H1 (cell line): ENCODE data around the gene LDLR. TPM values are rescaled to one million over a fixed set of nuclear protein-coding genes. Genes with fewer than 3 reads are reported as not detected.

Experiments
- CTCF ChIA-PET: fragments of 300-600 bp; sonication (Branson Sonifier 250); formaldehyde crosslinking; loops from one replicate; lab custom pipeline; 2021; ENCODE audit not compliant: partially characterized antibody; lab: Charles Lee
- POLR2A ChIA-PET: fragments of 300-600 bp; sonication (Branson Sonifier 250); formaldehyde crosslinking; loops from one replicate; lab custom pipeline; 2021; ENCODE audit warnings: inconsistent platforms; ENCODE audit not compliant: partially characterized antibody; lab: Charles Lee
- DNase-seq, 2 experiments: peaks; one replicate each; pipeline versions ENCODE4 v3.0.0 to v3.0.0-alpha.2; 2010 to 2022; ENCODE audit warnings: low spot score in 2 of 2, low read depth in 1 of 2, mixed read lengths in 1 of 2
- FAIRE-seq: peaks from 2 replicates; lab custom pipeline; 2011; peaks lifted over from hg19 to GRCh38; lab: Jason Lieb, UNC
- H2AFZ ChIP-seq: 2 replicates; pipeline ENCODE4 v1.8.1; 2012; ENCODE audit warnings: low read length, inconsistent platforms
- H2AK5ac ChIP-seq: 2 replicates; pipeline ENCODE4 v1.6.1; 2013; ENCODE audit warnings: low read depth, low read length
- H2BK120ac ChIP-seq: replicated peaks from 2 replicates; pipeline ENCODE3; 2013; ENCODE audit warnings: low read depth, low read length, inconsistent platforms
- H2BK12ac ChIP-seq: 2 replicates; pipeline ENCODE4 v1.6.1; 2013; ENCODE audit warnings: low read depth, low read length
- H2BK15ac ChIP-seq: 2 replicates; pipeline ENCODE4 v1.6.1; 2013; ENCODE audit warnings: low read length
- H2BK20ac ChIP-seq: 2 replicates; pipeline ENCODE4 v1.6.1; 2013; ENCODE audit warnings: low read length
- H2BK5ac ChIP-seq: 2 replicates; pipeline ENCODE4 v1.6.1; 2013; ENCODE audit warnings: low read depth, low read length
- H3K14ac ChIP-seq: 2 replicates; pipeline ENCODE4 v1.6.1; 2013; ENCODE audit warnings: inconsistent platforms; ENCODE audit not compliant: insufficient read length
- H3K18ac ChIP-seq: 2 replicates; pipeline ENCODE4 v1.6.1; 2013; ENCODE audit warnings: low read length; ENCODE audit errors: extremely low read depth
- H3K23ac ChIP-seq: 2 replicates; pipeline ENCODE4 v1.6.1; 2013; ENCODE audit warnings: inconsistent platforms; ENCODE audit not compliant: insufficient read length
- H3K23me2 ChIP-seq: 2 replicates; pipeline ENCODE4 v1.6.1; 2013; ENCODE audit warnings: low read depth, low read length
- H3K27ac ChIP-seq: 2 replicates; pipeline ENCODE4 v1.6.1; 2011; ENCODE audit warnings: low read depth, low read length, inconsistent platforms
- H3K27me3 ChIP-seq, 4 experiments: replicated peaks in 1 of 4; 1 replicate in 1 of 4; 2 replicates in 3 of 4; pipeline versions ENCODE4 v1.6.1 to v1.8.1; 2011 to 2013; ENCODE audit warnings: low read length in 3 of 4, mild to moderate bottlenecking in 3 of 4, inconsistent platforms in 2 of 4, mixed read lengths in 2 of 4, moderate library complexity in 1 of 4; ENCODE audit not compliant: control insufficient read depth in 3 of 4, insufficient read depth in 3 of 4; ENCODE audit errors: extremely low read depth in 1 of 4
- H3K36me3 ChIP-seq, 4 experiments: 2 replicates each; pipeline versions ENCODE4 v1.6.1 to v1.8.1; 2011 to 2013; ENCODE audit warnings: mild to moderate bottlenecking in 4 of 4, low read length in 3 of 4, moderate library complexity in 2 of 4, control low read depth in 1 of 4, inconsistent platforms in 1 of 4; ENCODE audit not compliant: insufficient read depth in 4 of 4, control insufficient read depth in 2 of 4
- H3K4ac ChIP-seq: replicated peaks from 2 replicates; pipeline ENCODE3; 2013; ENCODE audit warnings: low read length, low read depth, mixed read lengths, inconsistent platforms; ENCODE audit not compliant: insufficient read length
- H3K4me1 ChIP-seq, 4 experiments: replicated peaks in 1 of 4; 1 replicate in 1 of 4; 2 replicates in 3 of 4; pipeline versions ENCODE4 v1.6.1 to v1.8.1; 2011 to 2013; ENCODE audit warnings: low read length in 3 of 4, inconsistent platforms in 2 of 4, mixed read lengths in 1 of 4; ENCODE audit not compliant: insufficient read depth in 4 of 4, control insufficient read depth in 3 of 4
- H3K4me2 ChIP-seq, 2 experiments: 2 replicates each; pipeline versions ENCODE4 v1.6.1 to v1.8.1; 2011 to 2013; ENCODE audit warnings: low read depth in 2 of 2, low read length in 2 of 2, control low read depth in 1 of 2, inconsistent platforms in 1 of 2, mild to moderate bottlenecking in 1 of 2; ENCODE audit not compliant: insufficient read depth in 1 of 2
- H3K4me3 ChIP-seq, 4 experiments: fragments of 200-600, 300-600 bp in 1 of 4; sonication (generic), shearing (Covaris generic), sonication (Bioruptor Twin) in 1 of 4; 2 replicates each; pipeline versions ENCODE4 v1.5.1 to v1.8.1; 2011 to 2016; ENCODE audit warnings: low read length in 4 of 4, low read depth in 3 of 4, control low read depth in 2 of 4, inconsistent platforms in 2 of 4, mild to moderate bottlenecking in 2 of 4, mixed read lengths in 1 of 4, moderate library complexity in 1 of 4; ENCODE audit not compliant: insufficient read depth in 2 of 4; ENCODE audit errors: extremely low read depth in 1 of 4
- H3K56ac ChIP-seq: replicated peaks from 2 replicates; pipeline ENCODE3; 2013; ENCODE audit warnings: low read depth, mild to moderate bottlenecking, mixed read lengths, low read length, inconsistent platforms; ENCODE audit not compliant: insufficient read length
- H3K79me1 ChIP-seq: 2 replicates; pipeline ENCODE4 v1.6.1; 2013; ENCODE audit warnings: low read depth, low read length, control low read depth
- H3K79me2 ChIP-seq, 2 experiments: 2 replicates each; pipeline versions ENCODE4 v1.6.1 to v1.8.1; 2012 to 2013; ENCODE audit warnings: low read length in 2 of 2, mild to moderate bottlenecking in 2 of 2, inconsistent platforms in 1 of 2; ENCODE audit not compliant: insufficient read depth in 2 of 2, control insufficient read depth in 1 of 2
- H3K9ac ChIP-seq, 4 experiments: replicated peaks in 1 of 4; 1 replicate in 1 of 4; 2 replicates in 3 of 4; pipeline versions ENCODE4 v1.6.1 to v1.8.1; 2011 to 2013; ENCODE audit warnings: low read depth in 3 of 4, low read length in 3 of 4, control low read depth in 2 of 4, mild to moderate bottlenecking in 2 of 4, moderate library complexity in 2 of 4, inconsistent platforms in 1 of 4; ENCODE audit errors: extremely low read depth in 1 of 4
- H3K9me3 ChIP-seq, 2 experiments: 2 replicates each; pipeline versions ENCODE4 v1.6.1 to v1.8.1; 2012 to 2013; ENCODE audit warnings: mild to moderate bottlenecking in 2 of 2, moderate library complexity in 2 of 2, control low read depth in 1 of 2, inconsistent platforms in 1 of 2, low read depth in 1 of 2, low read length in 1 of 2, mixed read lengths in 1 of 2; ENCODE audit not compliant: insufficient read depth in 2 of 2
- H4K20me1 ChIP-seq, 2 experiments: replicated peaks in 1 of 2; 2 replicates each; pipeline versions ENCODE3 to v1.8.1; 2011 to 2013; ENCODE audit warnings: inconsistent platforms in 2 of 2, low read length in 2 of 2, mild to moderate bottlenecking in 1 of 2; ENCODE audit not compliant: insufficient read depth in 2 of 2, control insufficient read depth in 1 of 2
- H4K5ac ChIP-seq: 2 replicates; pipeline ENCODE4 v1.6.1; 2013; ENCODE audit warnings: low read length, low read depth, mixed read lengths, inconsistent platforms; ENCODE audit not compliant: insufficient read length
- H4K8ac ChIP-seq: 2 replicates; pipeline ENCODE4 v1.8.0; 2013; ENCODE audit warnings: mild to moderate bottlenecking, moderate library complexity, low read length, inconsistent platforms; ENCODE audit not compliant: insufficient read depth; ENCODE audit errors: extremely low read depth
- H4K91ac ChIP-seq: replicated peaks from 2 replicates; pipeline ENCODE3; 2013; ENCODE audit warnings: low read length, mixed read lengths, inconsistent platforms; ENCODE audit not compliant: insufficient read length
- WGBS, 2 experiments: shearing (Covaris generic) in 1 of 2; methylation state at CpG; one replicate each; pipeline versions ENCODE4 v1.1.6 to v1.1.7; 2013 to 2015; ENCODE audit warnings: low lambda C conversion rate in 2 of 2, mixed read lengths in 2 of 2, inconsistent platforms in 1 of 2, low coverage in 1 of 2, missing lambda C conversion rate in 1 of 2; ENCODE audit not compliant: insufficient replicate concordance in 2 of 2, insufficient coverage in 1 of 2, insufficient read length in 1 of 2; ENCODE audit errors: extremely low coverage in 1 of 2, missing lambda C conversion rate in 1 of 2; 5-methylcytosine and 5-hydroxymethylcytosine counted together
- polyA plus RNA-seq, 7 experiments: library from polyadenylated mRNA; depleted of rRNA in 3 of 7; stranded (reverse) in 5 of 7; unstranded in 2 of 7; fragments of >200 nt in 5 of 7; fragments of 200-250 nt in 2 of 7; gene quantifications; 1 replicate in 5 of 7; 2 replicates in 1 of 7; 4 replicates in 1 of 7; pipeline versions ENCODE4 v1.2.1 to v1.2.3, GENCODE V29; 2011 to 2013; ENCODE audit warnings: missing spikeins in 2 of 7, mixed read lengths in 2 of 7
- total RNA-seq: library from RNA; stranded (reverse); fragmentation: NEBNext Ultra II Directional; extraction: Animal tissue kit (Norgen Biotek cat#: 25700); gene quantifications from 2 replicates; pipeline ENCODE4 v1.2.1, GENCODE V29; 2021

LDLR gene
- total and polyA plus RNA-seq, 2 of the 8 experiments (the other 6 are each of a cell fraction or from before 2014, with no cell fraction given): 70.1 to 118 TPM

DNA sequence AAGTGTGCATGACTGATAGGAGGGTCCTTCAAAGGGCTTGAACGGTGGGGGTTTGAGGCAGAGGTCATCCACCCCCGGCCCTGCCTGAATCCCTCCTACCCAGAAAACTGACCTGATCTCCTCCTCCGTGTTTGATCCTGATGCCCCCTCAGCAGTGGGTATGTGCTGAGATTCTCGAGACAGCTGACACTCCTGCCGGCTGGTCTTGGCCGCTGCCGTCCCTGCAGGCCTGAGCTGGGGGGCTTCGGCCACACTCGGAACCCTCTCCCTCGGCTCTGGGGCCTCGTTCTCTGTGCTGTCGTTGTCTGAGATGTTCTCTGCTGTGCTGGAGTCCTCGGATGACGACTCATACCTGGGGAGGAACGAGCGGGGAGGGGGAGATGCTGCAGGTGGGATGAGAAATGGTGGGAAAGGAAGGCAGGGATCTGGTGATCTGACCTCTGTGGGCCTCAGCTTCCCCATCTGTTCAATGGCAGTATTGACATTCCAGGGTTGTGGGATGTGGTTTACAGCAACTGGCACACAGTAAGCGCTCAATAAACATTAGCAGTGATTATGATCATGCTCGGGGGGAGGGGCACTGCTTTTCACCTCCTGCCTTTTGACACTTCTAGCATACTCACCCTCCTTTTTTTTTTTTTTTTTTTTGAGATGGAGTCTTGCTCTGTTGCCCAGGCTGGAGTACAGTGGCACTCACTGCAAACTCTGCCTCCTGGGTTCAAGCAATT, 87.4 kb downstream of the LDLR start:
- H3K4me2 ChIP-seq: no peak overlapping the region
- no peaks in the 10 kb centered on the region for H4K20me1 ChIP-seq
- POLR2A ChIA-PET: interaction anchor here (0.7 to 1.2 kb wide), 2 partner anchors 9 to 12 kb away, joined by 3 to 6 read pairs; no protein-coding TSS in a partner anchor
- H3K9me3 ChIP-seq: no peaks in the 10 kb centered on the region
- 93% methylated on average over 16 of the region's 18 CpGs; no CpG with 5 or more reads in 1 of the 2 experiments for WGBS, 2 experiments
- H3K4ac ChIP-seq: no peak overlapping the region
- no peak overlapping the region for H2BK5ac ChIP-seq
- H3K23me2 ChIP-seq: no peaks in the 10 kb centered on the region
- no peak overlapping the region for H3K56ac ChIP-seq
- H3K9ac ChIP-seq: no peak overlapping the region
- H2BK15ac ChIP-seq: no peak overlapping the region
- no peak overlapping the region for H2AFZ ChIP-seq
- no peak overlapping the region for H3K14ac ChIP-seq
- FAIRE-seq (no peak), DNase-seq (no peak)
- H2BK20ac ChIP-seq: no peak overlapping the region
- no peak overlapping the region for H4K5ac ChIP-seq
- CTCF ChIA-PET: interaction anchor here (1.5 kb wide), 1 partner anchor 67 kb away, joined by 4 read pairs; no protein-coding TSS in a partner anchor
- no peak overlapping the region for H4K91ac ChIP-seq
- no peak overlapping the region for H2BK12ac ChIP-seq
- H2BK120ac ChIP-seq: no peak overlapping the region
- no peak overlapping the region for H3K23ac ChIP-seq
- no peak overlapping the region for H3K27ac ChIP-seq
- no peaks in the 10 kb centered on the region; the same call in 1 of the 2 replicates for H3K79me1 ChIP-seq
- peaks cover 0 to 28% (median 12%) of the 10 kb centered on the region in 4 experiments; a peak in 6 of 8 replicates for H3K36me3 ChIP-seq
- no peak overlapping the region for H3K18ac ChIP-seq
- no peak overlapping the region for H4K8ac ChIP-seq
- H3K4me1 ChIP-seq: peaks cover 0 to 3% (median 2%) of the 10 kb centered on the region in 4 experiments; a peak in 2 of 7 replicates
- H3K4me3 ChIP-seq: no peak overlapping the region
- no peak overlapping the region for H2AK5ac ChIP-seq
- no peaks in the 10 kb centered on the region for H3K79me2 ChIP-seq
- no peaks in the 10 kb centered on the region for H3K27me3 ChIP-seq
